ENCODE measurements around the gene FKRP. TPM values are rescaled to one million over a fixed set of nuclear protein-coding genes. Genes with fewer than 3 reads are reported as not detected.
A peak's percentile ranks its signal among the peaks of the same experiment; 100 is the strongest.
"Not testable (repeated sequence)": the region's sequence is repeated elsewhere in the genome, so short reads cannot be mapped to it uniquely, and the experiment has no call there.

FKRP gene
- total RNA-seq, 1 donor from 2014 or later = 37.0 TPM

GRCh38 chr19:46762245-46762890 is 16.5 kb downstream of the FKRP start:
- H3K27me3 Mint-ChIP-seq (ENCODE audit: low read depth) = no peaks in the 10 kb centered on the region
- H3K4me3 Mint-ChIP-seq = no peak overlapping the region
- peaks cover 6% of the 10 kb centered on the region for H3K4me1 Mint-ChIP-seq
- no peaks in the 10 kb centered on the region for H3K9me3 Mint-ChIP-seq
- no peak for TF ChIP-seq CTCF (IDR thresholded peaks at IDR 0.05; ENCODE audit: unreplicated experiment)
- no peaks in the 10 kb centered on the region for H3K36me3 Mint-ChIP-seq
- H3K27ac Mint-ChIP-seq = no peak overlapping the region
- no peak for DNase-seq (ENCODE audit: low spot score in 2 of 2, unreplicated experiment in 2 of 2)

- H3K27ac Mint-ChIP-seq = no peak overlapping the region
- no peak overlapping the region for H3K4me3 Mint-ChIP-seq
- no peak for TF ChIP-seq CTCF (IDR thresholded peaks at IDR 0.05; ENCODE audit: unreplicated experiment)
- DNase-seq (ENCODE audit: low spot score in 2 of 2, unreplicated experiment in 2 of 2) = no peak
- H3K36me3 Mint-ChIP-seq = no peaks in the 10 kb centered on the region
- no peaks in the 10 kb centered on the region for H3K9me3 Mint-ChIP-seq
- H3K4me1 Mint-ChIP-seq = peaks cover 16% of the 10 kb centered on the region
- no peaks in the 10 kb centered on the region for H3K27me3 Mint-ChIP-seq (ENCODE audit: low read depth)
Observed at GRCh38 chr19:46764817-46765291, 19.0 kb downstream of the FKRP start.

DNA sequence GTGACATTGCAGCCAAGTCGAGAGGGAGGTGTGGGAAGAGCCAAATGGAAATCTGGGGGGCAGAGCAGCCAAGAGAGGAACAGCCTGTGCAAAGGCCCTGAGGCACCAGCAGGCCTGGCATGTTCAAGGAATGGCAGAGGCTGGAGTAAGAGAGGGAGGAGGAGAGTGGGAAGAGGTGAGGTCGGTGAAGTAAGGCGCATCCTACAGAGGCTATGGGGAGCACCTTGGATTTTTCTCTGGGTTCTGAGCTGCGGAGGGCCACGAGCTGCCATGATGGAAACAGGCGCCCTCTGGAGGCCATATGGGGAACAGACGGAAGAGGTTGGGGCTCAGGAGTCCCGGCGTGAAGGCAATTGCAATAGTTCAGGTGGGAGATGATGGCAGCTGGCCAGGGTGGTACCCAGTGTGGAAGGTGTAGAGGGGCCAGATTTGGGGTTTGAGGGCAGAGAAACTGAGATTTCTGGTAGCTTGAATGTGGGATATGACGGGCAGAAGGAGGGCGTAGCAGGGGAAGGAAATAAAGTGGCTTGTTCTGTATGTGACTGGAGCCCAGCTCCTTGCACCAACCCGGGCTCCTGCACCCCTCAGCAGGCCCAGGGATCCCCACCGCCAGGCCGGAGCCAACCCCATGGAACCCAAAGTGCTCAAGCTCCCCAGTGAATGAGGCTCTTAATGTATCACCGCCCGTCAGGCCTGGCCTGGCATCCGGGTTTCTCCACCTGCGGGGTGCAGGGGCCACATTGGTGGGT is 20.9 kb downstream of the FKRP start:
- H3K27ac Mint-ChIP-seq = no peak overlapping the region
- no peaks in the 10 kb centered on the region for H3K9me3 Mint-ChIP-seq
- H3K4me1 Mint-ChIP-seq = peaks cover 21% of the 10 kb centered on the region
- peak; percentile 70 for TF ChIP-seq CTCF (IDR thresholded peaks at IDR 0.05; ENCODE audit: unreplicated experiment)
- H3K27me3 Mint-ChIP-seq (ENCODE audit: low read depth) = no peaks in the 10 kb centered on the region
- H3K36me3 Mint-ChIP-seq = no peaks in the 10 kb centered on the region
- no peak for DNase-seq (ENCODE audit: low spot score in 2 of 2, unreplicated experiment in 2 of 2)
- no peak overlapping the region for H3K4me3 Mint-ChIP-seq

- DNase-seq (ENCODE audit: low spot score in 2 of 2, unreplicated experiment in 2 of 2); H3K27me3 Mint-ChIP-seq (ENCODE audit: low read depth); H3K9me3 Mint-ChIP-seq; H3K36me3 Mint-ChIP-seq: not testable (repeated sequence)
- Mint-ChIP-seq H3K4me3 (peak overlapping the region; percentile 3), H3K4me1 (peaks cover 21% of the 10 kb centered on the region), H3K27ac (peak overlapping the region; percentile 88)
Observed at GRCh38 chr19:46768746-46769145, 22.9 kb downstream of the FKRP start.

DNA sequence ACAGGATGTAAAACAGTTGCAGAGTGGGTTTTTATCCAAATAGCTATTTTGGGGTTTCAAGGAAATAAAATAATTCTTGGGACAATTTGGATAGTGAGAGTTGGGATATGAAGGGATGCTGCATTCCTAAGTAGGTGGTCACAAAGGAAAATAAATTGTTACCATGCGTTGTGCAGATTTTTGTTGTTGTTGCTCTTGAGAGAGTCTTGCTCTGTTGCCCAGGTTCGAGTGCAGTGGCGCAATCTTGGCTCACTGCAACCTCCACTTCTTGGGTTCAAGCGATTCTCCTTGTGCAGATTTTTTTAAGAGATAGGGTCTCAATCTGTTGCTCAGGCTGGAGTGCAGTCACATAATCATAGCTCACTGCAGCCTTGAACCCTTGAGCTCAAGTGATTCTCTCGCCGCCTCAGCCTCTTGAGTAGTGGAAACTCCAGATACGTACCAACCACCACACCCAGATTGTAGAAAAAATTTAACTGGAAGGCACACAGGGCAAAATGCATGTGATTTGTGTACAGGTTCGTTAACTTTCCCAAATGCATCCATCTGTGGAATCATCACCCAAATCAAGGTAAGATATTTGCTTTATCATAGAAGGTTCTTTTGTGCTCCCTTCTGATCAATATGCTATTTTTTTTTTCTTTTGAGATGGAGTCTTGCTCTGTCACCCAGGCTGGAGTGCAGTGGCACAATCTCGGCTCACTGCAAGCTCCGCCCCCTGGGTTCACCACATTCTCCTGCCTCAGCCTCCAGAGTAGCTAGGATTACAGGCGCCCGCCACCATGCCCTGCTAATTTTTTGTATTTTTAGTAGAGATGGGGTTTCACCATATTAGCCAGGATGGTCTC is 26.5 kb downstream of the FKRP start:
- no peak for DNase-seq (ENCODE audit: low spot score in 2 of 2, unreplicated experiment in 2 of 2)
- Mint-ChIP-seq H3K4me1 (peaks cover 19% of the 10 kb centered on the region), H3K27ac (no peak overlapping the region), H3K36me3 (peaks cover 20% of the 10 kb centered on the region), H3K4me3 (no peak overlapping the region), H3K9me3 (no peaks in the 10 kb centered on the region), H3K27me3 (ENCODE audit: low read depth) (no peaks in the 10 kb centered on the region)
- no peak for TF ChIP-seq CTCF (IDR thresholded peaks at IDR 0.05; ENCODE audit: unreplicated experiment)
